HG02885 (cell line): Measurements from ENCODE around the gene AP2A1.

Experiments
- ATAC-seq: cut with Tn5 transposase; IDR thresholded peaks from one replicate; pipeline ENCODE4 v1.9.1; 2021; ENCODE audit warnings: mild to moderate bottlenecking; ENCODE audit not compliant: unreplicated experiment, poor library complexity

Gene AP2A1

DNA sequence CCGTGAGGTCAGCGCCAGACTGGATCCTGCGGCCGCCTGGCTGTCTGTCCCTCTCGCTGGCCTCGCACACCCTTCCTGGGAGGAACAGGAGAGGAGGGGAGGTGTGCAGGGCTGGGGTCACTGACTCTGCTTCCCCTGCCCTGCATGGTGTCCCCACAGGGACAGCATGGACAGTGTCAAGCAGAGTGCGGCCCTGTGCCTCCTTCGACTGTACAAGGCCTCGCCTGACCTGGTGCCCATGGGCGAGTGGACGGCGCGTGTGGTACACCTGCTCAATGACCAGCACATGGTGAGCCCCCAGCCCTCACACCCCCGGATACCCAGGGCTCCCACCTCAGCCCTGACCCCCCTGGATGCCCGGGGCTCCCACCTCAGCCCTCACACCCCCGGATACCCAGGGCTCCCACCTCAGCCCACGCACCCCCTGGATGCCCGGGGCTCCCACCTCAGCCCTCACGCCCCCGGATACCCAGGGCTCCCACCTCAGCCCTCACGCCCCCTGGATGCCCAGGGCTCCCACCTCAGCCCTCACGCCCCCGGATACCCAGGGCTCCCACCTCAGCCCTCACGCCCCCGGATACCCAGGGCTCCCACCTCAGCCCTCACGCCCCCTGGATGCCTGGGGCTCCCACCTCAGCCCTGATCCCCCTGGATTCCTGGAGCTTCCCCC, 25.1 kb downstream of the AP2A1 start:
- no peak for ATAC-seq

DNA sequence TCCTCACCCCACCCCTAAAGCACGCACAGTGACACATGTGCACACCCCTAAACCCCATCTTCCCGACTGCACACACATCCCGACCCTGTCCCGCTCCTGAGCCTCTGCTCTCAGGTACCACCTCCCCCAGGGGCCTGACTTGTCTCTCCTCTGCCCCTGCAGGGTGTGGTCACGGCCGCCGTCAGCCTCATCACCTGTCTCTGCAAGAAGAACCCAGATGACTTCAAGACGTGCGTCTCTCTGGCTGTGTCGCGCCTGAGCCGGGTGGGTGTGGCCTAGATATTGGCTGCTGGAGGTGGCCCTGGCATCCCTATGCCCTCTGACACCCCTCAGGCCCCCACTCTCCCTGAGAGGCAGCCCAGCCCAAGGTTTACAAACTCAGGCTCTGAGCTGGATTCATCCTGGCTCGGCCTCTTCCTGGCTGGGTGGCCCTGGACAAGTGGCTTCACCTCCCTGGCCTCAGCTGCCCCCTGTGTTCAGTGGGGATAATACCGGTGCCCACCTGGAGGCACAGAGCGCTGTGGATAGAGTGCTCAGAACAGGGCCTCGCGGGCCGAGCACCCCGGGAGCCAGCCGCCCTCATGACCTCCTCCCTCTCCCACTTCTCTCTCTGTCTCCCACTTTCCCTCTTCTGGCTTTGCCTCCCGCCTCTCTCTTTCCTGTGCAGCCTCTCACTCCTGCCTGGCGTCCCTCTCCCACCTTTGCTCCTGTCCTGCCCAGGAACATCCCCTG, 26.2 kb downstream of the AP2A1 start:
- ATAC-seq, result no peak

- ATAC-seq, result no peak
Observed at GRCh38 chr19:49793561-49793840, 26.7 kb downstream of the AP2A1 start.

GRCh38 chr19:49795615-49796014, 28.8 kb downstream of the AP2A1 start:
- ATAC-seq, result no peak

DNA sequence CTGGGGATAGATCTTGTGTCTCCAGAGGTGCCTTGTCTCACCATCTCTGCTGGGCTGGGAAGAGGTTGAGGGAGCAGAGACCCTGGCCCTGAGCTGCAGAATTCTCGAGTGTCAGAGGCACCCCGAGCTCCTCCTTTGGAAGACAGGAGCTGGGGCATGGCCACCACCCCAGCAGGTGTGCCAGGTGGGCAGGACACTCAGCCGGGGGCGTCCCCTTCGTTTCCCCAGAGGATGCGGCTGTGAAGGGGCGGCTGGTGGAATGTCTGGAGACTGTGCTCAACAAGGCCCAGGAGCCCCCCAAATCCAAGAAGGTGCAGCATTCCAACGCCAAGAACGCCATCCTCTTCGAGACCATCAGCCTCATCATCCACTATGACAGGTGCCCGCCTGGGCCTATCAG, 31.8 kb downstream of the AP2A1 start:
- no peak for ATAC-seq

GRCh38 chr19:49799271-49799797, 32.5 kb downstream of the AP2A1 start:
- no peak for ATAC-seq

DNA sequence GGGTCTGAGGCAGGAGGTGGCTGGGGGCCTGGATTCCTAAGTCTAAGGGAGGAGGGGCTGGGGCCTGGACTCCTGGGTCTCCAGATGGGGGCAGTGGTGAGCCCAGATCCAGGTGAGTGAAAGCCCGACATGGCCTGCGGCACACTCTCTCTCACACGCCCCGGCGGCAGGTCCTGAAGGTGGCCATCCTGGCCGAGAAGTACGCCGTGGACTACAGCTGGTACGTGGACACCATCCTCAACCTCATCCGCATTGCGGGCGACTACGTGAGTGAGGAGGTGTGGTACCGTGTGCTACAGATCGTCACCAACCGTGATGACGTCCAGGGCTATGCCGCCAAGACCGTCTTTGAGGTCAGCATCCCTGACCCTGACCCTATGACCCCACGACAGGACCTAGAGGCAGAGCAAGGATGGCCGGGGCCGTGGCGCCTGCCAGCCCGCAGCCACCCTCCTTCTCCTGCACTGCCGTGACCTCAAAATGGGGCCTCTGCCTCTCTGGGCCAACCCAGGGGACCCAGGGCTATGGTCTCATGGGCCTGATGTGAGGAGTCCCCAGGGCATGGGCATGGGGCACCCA, 33.1 kb downstream of the AP2A1 start:
- ATAC-seq, result no peak

DNA sequence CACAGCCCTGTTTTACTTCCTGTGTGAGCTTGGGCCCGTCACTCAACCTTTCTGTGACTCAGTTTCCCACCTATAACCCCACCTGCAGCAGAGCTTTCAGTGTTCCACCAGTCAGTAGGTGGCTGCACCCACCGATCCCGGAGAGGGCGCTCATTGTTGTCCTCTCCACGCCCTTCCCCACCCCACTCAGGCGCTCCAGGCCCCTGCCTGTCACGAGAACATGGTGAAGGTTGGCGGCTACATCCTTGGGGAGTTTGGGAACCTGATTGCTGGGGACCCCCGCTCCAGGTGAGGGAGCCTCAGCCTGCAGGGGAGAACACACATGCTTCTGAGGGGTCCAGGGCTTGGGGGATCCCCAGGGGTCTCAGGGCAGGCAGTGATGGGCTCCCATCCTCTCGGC, 34.0 kb downstream of the AP2A1 start:
- ATAC-seq, result no peak

- ATAC-seq, result no peak
Observed at GRCh38 chr19:49801401-49801888, 34.6 kb downstream of the AP2A1 start.

GRCh38 chr19:49801966-49802661, 35.3 kb downstream of the AP2A1 start:
- no peak for ATAC-seq

GRCh38 chr19:49802836-49803528, 36.2 kb downstream of the AP2A1 start:
- no peak for ATAC-seq

DNA sequence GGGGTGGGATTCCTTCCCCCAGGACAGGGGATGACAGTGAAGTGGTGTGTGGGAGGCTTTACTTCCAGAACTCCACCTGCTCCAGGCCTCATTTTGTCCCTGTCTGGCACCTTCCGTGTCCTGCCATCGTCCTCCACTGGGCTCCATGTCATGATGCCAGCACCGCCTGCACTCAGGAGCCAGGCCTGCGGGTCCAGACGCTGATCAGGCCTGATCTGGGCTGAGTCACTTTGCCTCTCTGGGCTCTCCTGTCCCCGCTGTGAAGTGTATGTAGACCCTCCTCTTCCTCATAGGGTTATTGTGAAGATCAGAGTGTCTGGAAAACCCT, 36.7 kb downstream of the AP2A1 start:
- no peak for ATAC-seq

DNA sequence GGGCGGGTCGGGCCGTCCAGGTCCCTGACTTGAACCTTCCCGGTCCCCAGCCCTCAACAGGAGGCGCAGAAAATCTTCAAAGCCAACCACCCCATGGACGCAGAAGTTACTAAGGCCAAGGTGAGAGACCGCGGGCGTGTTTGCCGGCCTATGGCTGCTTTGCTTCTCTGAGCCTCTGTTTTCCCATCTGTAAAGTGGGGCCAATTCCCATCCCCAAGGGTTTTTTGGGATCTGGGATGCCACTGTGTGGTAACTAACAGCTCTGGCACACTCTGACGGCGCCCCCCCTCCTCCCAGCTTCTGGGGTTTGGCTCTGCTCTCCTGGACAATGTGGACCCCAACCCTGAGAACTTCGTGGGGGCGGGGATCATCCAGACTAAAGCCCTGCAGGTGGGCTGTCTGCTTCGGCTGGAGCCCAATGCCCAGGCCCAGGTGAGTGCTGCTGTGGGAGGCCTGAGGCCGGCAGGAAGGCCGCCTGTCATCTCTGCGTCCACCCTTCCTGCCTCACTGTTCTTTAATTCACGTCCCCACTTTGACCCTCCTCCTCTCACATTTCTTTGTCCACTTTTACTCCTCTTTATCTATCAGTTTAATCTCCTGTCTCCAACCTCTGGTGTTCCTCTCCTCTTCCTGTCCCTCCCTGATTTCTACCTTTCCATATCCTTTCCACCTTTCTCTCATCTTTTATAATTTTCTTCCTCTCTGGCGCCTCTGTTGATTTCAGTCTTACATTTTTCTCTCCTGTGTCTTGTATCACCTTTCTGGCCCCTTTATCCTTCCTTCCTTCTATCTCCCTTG, 39.2 kb downstream of the AP2A1 start:
- no peak for ATAC-seq

DNA sequence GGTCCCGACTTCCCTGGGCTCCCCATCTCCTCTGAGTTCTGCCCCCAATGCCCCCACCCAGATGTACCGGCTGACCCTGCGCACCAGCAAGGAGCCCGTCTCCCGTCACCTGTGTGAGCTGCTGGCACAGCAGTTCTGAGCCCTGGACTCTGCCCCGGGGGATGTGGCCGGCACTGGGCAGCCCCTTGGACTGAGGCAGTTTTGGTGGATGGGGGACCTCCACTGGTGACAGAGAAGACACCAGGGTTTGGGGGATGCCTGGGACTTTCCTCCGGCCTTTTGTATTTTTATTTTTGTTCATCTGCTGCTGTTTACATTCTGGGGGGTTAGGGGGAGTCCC, 39.8 kb downstream of the AP2A1 start:
- no peak for ATAC-seq

DNA sequence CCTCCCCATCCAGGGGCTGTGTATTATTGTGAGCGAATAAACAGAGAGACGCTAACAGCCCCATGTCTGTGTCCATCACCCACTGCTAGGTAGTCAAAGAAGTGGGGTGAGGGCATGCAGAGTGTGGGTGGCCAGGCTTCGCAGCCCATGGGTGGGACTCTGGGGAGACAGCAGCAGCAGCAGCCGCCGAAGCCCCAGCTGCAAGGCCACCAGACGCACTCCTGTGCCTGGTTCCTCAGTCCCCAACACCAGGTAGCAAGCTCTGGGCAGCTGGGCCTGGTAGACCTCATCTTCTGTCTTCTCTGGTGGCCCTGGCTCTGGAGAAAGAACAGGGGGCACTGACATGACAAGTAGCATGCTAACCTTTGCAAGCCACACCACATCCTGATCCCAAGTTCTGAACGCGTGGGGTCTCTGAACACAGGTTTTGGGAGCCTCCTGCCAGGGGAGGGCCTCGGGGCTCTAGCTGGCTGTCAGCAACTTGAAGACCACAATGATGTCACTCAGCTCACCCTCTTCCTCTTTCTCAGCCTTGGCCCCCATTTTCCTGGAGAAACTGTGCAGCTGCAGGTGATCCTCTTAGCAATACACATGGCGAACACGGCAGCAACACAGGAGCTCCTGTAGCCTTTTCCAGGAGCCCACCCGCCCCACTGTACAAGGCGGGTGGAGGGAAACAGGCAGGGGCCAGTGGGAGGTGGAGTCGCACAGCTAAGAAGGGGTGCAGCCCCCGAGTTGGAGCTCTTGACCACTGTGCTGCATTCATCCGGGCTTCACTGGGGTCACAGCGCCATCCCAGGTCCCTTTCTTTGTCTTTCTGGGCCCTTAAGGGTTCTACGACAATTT, 40.5 kb downstream of the AP2A1 start:
- no peak for ATAC-seq

- ATAC-seq, result no peak
Observed at GRCh38 chr19:49807904-49808675, 41.3 kb downstream of the AP2A1 start.

DNA sequence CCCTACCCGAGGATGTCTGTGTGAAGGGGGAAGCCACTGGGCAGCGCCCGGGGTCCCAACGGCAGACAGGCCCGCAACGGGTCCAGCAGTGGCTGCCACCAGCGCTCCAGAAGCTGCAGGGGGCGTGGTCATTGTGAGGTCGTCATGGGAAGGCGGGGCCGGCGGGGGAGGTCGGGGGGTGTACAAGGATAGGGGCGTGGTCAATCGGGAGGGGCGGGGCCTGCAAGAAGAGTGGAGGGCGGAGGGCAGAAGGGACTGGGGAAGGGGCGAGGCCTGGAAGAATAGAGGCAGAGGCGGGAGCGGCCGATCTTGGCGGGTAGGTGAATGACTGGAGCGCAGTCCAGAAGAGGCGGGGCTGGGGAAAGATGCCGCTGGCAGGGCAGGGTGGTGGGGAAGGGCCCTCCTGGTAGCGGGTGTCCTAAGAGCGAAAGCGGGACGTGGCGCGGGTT, 41.9 kb downstream of the AP2A1 start:
- no peak for ATAC-seq
